ENCODE data around the gene CCDC12.
"Not testable (repeated sequence)": the region's sequence is repeated elsewhere in the genome, so short reads cannot be mapped to it uniquely, and the experiment has no call there.

The CCDC12 gene

DNA sequence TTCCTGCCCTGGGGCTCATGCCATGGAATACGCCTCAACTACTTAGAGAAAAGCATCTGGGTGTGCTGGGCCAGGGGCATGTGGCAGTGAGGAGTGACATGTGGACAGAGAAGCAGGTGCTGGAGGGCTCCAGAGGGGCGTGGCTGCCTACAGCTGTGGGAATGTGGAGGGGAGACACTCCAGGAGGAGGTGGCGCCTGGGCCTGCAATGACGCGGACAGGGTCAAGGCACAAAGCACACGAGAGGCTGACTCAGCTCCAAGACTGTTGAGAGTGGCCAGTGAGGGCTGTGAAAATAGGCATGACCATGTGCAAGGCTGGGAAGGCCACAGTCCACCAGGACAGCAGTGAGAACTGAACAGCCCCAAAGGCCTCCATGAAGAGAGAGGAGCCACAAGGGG lies 50.5 kb downstream of the CCDC12 start:
- in situ Hi-C loops (cut with MboI; ENCODE audit: low sequenced_read_pairs) = no loop called here

GRCh38 chr3:46925585-46925934 lies 51.0 kb downstream of the CCDC12 start:
- in situ Hi-C loops (cut with MboI; ENCODE audit: low sequenced_read_pairs) = no loop called here

DNA sequence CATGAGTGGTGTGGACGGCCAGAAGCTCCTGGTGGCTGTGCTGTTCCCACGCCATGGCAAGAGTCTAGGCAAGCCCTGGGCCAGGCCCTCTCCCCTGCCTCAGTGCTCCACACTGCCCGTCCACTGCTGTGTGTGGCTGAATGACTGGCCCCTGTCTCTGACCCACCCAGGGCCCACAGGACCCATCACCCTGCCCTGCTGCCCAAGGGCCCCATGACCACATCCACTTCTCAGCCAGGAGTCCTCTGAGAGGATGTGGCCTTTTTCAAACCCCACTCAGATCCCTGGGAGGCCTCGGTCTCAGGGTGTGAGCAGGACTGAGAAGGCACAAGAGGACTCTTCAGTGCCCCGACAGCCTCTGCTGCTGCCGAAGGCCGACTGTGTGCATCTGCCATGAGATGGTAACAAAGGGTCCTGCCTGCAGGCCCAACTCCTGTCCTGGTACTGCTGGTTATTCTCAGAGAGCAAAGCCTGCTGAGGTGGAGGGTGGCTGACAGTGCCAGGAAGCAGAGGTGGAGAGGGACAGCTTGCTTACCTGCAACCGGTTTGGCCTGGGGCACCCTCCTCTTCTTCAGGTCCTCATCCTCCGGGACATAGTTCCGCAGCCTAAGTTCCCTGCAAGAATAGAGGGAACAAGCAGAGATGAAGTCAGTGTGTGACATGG lies 51.5 kb downstream of the CCDC12 start:
- in situ Hi-C loops (cut with MboI; ENCODE audit: low sequenced_read_pairs) = no loop called here

DNA sequence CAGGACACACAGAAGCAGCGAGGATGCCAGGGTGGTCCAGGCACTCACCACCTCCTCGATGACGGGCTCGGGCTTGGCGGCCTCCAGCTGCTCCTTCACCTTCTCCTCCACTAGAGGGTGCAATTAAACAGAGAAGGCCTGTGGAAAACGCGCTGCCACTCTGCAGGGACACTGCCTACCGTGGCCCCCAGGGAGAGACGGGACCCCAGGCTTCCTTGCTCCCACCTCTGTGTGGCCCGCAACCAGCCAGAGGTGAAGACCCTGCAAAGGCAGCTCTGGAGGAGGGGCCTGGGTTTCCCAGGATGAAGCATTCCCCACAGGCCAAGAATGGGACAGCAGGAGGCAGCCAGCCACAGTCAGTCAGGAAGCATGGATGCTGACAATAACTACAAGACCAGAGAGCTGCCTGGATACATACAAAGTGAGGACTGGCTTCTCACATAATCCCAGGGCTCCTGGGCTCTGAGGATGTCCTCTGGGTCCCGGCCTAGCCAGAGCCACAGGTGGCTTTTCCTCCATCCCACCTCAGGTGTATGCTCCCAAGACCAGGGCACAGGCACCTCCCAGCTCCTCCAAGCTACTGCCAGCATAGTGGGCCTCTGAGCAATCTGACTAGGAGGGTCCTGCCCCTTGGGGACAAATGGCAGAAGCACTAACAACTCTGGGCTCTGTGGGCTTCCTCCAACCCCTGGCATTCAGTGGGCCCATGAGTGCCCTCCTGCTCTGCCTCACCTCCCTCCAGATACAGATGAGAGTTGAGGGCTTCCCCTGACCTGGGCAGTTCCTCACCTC lies 52.8 kb downstream of the CCDC12 start:
- in situ Hi-C loops (cut with MboI; ENCODE audit: low sequenced_read_pairs) = no loop called here

DNA sequence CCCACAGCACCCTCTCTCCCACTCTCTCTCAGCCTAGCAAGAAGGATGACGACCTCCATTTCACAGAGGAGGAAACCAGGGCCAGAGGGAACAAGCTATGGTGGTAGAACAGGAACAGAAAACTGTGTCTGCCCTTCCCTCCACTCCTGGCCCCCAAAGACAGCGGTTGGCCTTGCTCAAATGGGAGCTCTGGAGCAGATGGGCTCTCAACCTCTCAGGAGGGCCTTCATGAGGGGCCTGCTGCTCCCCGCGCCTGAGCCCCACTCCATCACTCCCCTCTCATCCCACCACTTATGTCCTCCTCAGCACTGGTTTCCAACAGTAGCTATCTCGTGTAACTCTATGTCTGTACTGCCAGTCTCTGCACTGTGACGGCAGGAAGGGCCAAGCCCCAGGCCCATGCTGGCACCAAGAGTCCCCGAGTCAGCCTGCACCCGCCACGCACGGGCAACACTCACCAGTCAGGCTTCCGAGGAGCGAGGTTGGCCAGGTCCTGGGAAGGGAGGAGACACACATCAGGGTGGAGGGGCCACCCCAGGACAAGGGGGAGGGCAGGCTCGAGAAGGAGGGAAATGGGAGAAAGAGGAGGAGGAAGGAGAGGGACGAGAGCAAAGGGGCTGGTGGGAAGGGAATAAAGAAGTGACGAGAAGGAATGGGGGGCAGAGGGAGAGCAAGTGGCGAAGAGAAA lies 53.5 kb downstream of the CCDC12 start:
- in situ Hi-C loops (cut with MboI; ENCODE audit: low sequenced_read_pairs) = no loop called here

DNA sequence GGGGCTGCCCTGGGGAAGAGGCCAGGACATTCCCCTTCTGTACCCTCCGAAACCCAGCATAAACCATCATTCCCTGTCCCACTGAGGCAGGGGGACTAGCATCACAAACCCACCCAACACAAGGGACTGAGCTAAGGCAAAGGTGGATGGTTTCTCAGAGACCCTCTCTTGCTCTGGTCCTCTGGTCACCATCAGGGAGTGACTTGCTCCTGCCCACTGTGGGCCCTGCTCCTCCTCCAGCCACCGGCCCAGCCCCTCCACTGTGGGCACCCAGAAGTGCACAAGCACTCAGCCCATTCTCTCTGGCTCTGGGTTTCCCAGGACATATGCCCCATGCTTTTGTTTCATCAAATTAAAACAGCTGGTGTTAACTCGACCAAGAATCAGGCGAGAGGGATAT lies 54.1 kb downstream of the CCDC12 start:
- in situ Hi-C loops (cut with MboI; ENCODE audit: low sequenced_read_pairs) = no loop called here

DNA sequence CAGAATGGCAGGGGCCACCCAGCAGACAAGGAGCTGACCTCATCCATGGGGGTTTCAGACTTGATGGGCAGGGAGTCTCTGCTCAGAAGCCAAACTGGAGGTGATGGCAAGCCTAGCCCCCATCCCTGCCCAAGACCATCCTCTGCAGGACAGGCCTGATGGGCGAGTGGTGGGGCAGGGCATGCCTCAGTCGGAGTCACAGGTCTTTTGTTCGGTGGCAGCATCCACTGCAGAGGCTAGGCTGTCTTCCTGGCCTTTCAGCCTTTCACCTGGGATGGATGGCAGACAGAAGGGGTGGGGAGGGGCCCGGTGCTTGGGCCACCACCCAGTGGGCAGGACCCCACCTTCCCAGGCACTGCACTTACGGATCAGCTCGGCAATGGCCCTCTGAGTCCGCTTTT lies 54.7 kb downstream of the CCDC12 start:
- in situ Hi-C loops (cut with MboI; ENCODE audit: low sequenced_read_pairs) = no loop called here

DNA sequence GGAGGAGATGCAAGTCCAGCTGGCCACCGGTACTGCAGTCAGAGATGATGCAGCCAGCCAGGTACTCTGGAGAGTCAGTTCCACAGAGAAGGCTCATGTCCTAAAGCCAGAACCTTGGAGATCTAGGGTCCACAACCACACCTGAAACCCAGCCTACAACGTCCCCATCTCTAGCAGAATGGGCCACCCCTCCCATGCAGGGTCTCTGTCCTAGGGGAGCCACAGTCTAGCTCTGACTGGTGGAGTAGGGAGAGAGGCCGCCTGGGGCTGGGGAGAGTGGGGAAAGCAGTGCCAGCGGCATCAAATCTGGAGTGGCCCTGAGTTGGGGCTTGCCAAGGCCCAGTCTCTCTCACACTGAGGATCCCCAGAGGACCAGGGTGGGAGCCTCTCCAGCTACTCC lies 55.5 kb downstream of the CCDC12 start:
- in situ Hi-C loops (cut with MboI; ENCODE audit: low sequenced_read_pairs) = no loop called here

- in situ Hi-C loops (cut with MboI; ENCODE audit: low sequenced_read_pairs) = no loop called here
Observed at GRCh38 chr3:46918634-46919033, 57.9 kb downstream of the CCDC12 start.

DNA sequence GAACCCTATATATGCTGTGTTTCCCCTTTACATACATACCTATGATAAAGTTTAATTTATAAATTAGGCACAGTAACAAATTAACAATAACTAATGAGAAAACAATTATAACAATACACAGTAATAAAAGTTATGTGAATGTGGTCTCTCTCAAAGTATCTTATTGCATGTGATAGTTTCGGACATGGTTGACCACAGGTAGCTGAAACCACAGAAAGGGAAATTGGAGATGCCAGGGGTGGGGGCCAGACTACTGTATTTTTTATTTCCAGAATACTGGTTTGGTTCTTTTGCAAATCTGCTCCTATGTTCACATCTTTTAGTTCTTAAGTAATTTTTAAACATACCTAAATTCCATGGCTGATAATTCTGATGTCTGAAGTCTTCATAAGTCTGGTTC lies 58.3 kb downstream of the CCDC12 start:
- in situ Hi-C loops (cut with MboI; ENCODE audit: low sequenced_read_pairs) = no loop called here

DNA sequence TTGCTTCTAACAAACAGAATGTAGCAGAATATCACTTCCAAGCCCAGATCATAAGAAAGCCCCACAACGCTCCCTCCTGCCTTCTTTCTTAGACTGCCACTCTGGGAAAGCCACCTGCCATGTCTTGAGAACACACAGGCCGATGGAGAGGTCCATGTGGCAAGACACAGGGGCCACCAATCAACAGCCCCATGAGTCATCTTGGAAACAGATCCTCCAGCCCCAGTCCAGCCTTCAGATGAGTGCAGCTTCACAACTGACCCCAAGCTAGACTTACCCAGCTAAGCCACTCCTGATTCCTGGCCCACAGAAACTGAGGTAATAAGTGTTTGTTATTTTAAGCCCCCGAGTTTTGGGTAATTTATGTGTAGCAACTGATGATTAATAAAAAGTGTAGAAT lies 59.3 kb downstream of the CCDC12 start:
- in situ Hi-C loops (cut with MboI; ENCODE audit: low sequenced_read_pairs) = no loop called here

- in situ Hi-C loops (cut with MboI; ENCODE audit: low sequenced_read_pairs) = no loop called here
Observed at GRCh38 chr3:46916799-46917198, 59.7 kb downstream of the CCDC12 start.

DNA sequence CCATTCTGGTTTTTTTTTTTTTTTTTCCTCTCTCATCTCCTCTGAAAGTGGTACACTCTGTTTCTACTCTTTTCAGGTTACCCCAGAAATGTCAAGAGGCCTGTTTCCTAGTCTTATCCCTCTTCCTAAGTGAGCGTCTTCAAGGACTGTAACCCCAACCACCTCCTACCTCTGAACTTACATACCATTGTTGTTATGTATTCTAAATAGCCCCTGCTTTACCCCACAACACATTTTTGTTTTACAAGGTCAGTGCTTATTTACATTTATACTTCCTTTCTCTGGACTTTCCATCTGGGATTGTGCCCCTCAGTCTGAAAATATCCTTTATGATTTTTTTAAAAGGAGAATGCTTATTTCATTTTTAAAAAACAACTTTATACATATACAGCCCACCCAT lies 60.3 kb downstream of the CCDC12 start:
- in situ Hi-C loops (cut with MboI; ENCODE audit: low sequenced_read_pairs) = no loop called here

DNA sequence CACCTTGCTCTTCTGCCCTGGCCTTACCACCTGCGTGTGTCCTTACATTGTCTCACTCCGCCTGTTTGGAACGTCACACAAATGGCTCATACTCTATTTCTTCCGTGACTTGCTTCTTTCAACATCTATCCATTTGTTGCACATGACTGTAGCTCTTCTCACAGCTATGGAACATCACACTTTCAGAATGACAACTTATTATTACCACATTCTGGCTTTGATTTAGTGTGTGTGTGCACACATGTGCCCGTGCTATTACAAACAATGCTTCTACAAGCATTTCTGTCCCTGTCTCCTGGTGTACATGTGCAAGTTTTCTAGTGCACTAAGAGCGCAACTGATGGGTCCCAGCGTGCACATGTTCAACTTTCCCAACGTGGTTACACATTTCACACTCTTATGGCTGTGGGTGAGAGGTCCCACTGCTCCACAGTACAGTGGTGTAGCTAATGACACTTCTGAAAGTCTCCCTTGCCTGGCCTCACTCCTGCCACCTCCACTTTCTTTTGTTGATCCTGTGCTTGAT lies 61.2 kb downstream of the CCDC12 start:
- in situ Hi-C loops (cut with MboI; ENCODE audit: low sequenced_read_pairs) = no loop called here

GRCh38 chr3:46914849-46915248 lies 61.7 kb downstream of the CCDC12 start:
- in situ Hi-C loops (cut with MboI; ENCODE audit: low sequenced_read_pairs) = no loop called here

DNA sequence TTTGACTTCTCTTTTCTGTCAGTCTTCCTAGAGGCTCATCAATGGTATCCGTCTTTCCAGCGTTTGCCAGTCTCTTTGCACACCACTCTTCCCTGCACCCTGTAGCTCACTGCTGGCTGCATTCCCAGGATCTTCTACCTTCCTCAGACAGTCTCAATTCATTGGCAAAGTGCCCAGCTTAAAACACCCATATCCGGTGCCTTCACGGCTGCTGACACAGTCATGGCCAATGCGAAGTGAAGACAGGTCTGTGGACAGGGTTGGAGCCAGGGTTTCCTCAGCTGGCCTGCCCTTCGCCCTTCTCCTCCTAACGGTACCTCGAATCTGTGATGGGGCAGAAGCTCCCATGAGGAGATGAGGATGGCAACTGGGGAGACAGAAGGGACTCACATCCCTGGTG lies 62.9 kb downstream of the CCDC12 start:
- in situ Hi-C loops (cut with MboI; ENCODE audit: low sequenced_read_pairs) = no loop called here

- in situ Hi-C loops (cut with MboI; ENCODE audit: low sequenced_read_pairs) = no loop called here
Observed at GRCh38 chr3:46912986-46913385, 63.6 kb downstream of the CCDC12 start.

GRCh38 chr3:46910914-46911313 lies 65.6 kb downstream of the CCDC12 start:
- in situ Hi-C loops (cut with MboI; ENCODE audit: low sequenced_read_pairs) = not testable (repeated sequence)

DNA sequence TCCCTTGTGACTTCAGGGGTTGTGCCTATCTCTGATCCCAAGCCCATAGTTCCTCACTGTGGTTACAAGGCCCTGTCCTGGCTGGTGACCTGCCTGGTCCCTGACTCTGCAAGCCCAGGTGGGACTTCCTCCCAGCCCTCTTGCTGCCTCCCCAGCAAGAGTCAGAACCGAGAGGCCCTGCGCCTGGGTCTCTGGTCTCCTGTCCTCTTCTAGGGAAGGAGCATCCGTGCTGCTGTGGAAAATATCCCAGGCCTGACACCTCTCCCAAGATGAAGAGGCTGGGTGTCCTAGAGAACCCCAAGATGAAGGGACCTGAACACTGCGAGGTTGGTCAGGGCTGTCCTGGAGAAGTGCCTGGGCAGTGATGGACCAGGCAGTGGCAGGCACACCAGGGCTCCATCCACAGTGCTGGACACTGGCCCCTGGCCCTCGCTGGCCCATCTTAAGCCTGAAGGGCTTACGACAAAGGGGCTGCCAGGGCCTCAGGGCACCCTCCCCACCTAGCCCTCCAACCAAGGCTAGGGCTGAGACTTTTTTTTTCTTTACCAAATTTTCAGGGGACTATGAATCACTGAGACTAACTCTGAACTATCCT lies 66.3 kb downstream of the CCDC12 start:
- in situ Hi-C loops (cut with MboI; ENCODE audit: low sequenced_read_pairs) = no loop called here

DNA sequence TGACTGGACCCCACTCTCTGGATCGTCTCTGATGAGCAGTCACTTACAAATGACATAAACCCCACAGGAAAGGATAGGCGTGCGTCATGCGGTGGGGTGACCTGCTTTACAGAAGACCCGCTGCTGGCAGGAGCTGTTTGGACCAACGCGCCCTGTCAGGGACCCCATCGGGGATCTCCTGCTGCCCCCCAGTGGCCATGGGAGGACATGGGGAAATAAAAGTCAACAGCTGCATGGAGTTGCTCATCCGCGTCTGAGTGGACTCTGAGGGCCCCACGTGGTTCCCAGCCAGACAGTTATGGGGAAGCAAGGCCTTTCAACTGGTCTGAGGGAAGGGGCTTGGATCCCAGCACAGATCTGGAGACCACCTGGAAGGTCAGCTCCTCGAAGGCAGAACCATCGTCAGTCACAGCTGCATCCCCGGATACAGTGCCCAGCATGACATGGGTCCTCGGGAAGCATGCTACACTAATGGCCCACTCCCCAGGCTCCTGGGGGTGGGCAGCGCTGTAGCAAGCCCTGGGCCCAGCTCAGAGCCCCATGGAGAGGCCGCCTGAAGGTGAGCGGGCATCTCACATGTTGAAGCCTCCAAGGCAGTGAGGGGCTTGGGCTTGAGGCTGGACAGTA lies 66.9 kb downstream of the CCDC12 start:
- in situ Hi-C loops (cut with MboI; ENCODE audit: low sequenced_read_pairs) = no loop called here

GRCh38 chr3:46908986-46909534 lies 67.5 kb downstream of the CCDC12 start:
- in situ Hi-C loops (cut with MboI; ENCODE audit: low sequenced_read_pairs) = no loop called here

Measured in HL-60/S4 treated with retinoic acid at 250 ng/mL for 4 days and 3 days (cell line).